ENCODE data around the gene ABLIM2. TPM values are rescaled to one million over a fixed set of nuclear protein-coding genes. Genes with fewer than 3 reads are reported as not detected.

The ABLIM2 gene
- total and polyA plus RNA-seq, 10 of the 15 experiments (the other 5 are each of a cell fraction or from before 2014, with no cell fraction given), result 0.03 to 0.15 (median 0.05) TPM; not detected in 7

- TF ChIP-seq PML (IDR thresholded peaks at IDR 0.05; ENCODE audit: low read length) (no peak), FOXM1 (IDR thresholded peaks at IDR 0.05; ENCODE audit: low read depth, low read length) (no peak), MEF2A (IDR thresholded peaks at IDR 0.05; ENCODE audit: insufficient read depth, low read depth, low read length) (no peak), MEF2B (IDR thresholded peaks at IDR 0.05; ENCODE audit: partially characterized antibody, poor library complexity, severe bottlenecking) (no peak), ZNF207 (IDR thresholded peaks at IDR 0.05; ENCODE audit: borderline replicate concordance) (no peak), POU2F2 (IDR thresholded peaks at IDR 0.05; ENCODE audit: borderline replicate concordance, low read depth, low read length) (no peak), YY1 (IDR thresholded peaks at IDR 0.05; ENCODE audit: low read depth, low read length) (no peak), STAT3 (IDR thresholded peaks at IDR 0.05; ENCODE audit: low read depth, low read length) (no peak), SP1 (IDR thresholded peaks at IDR 0.05; ENCODE audit: low read depth, low read length) (no peak), IKZF1 (conservative IDR thresholded peaks at IDR 0.05) (no peak), NFIC (IDR thresholded peaks at IDR 0.05; ENCODE audit: low read depth, low read length) (no peak), TCF7 (IDR thresholded peaks at IDR 0.05; ENCODE audit: borderline replicate concordance) (no peak), ASH2L (IDR thresholded peaks at IDR 0.05; ENCODE audit: borderline replicate concordance, low read depth) (no peak), TCF3 (IDR thresholded peaks at IDR 0.05; ENCODE audit: borderline replicate concordance, insufficient read depth, low read depth, low read length) (no peak), BMI1 (IDR thresholded peaks at IDR 0.05; ENCODE audit: borderline replicate concordance) (no peak), HDAC6 (IDR thresholded peaks at IDR 0.05; ENCODE audit: unreplicated experiment) (no peak)
- TF ChIP-seq, protein P1, sequence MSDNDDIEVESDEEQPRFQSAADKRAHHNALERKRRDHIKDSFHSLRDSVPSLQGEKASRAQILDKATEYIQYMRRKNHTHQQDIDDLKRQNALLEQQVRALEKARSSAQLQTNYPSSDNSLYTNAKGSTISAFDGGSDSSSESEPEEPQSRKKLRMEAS (IDR thresholded peaks at IDR 0.05; ENCODE audit: low read depth, low read length), result no peak
- Histone ChIP-seq H3K79me2 (ENCODE audit: control insufficient read depth, insufficient read depth, low read length) (no peaks in the 10 kb centered on the region), H3K4me2 (ENCODE audit: control insufficient read depth, insufficient read depth) (no peak overlapping the region), H3K27me3 (replicated peaks in 1 of 2; ENCODE audit: control insufficient read depth in 2 of 2, insufficient read depth in 2 of 2, low read length in 1 of 2) (no peaks in the 10 kb centered on the region), H3K9ac (ENCODE audit: control insufficient read depth, insufficient read depth, low read length) (no peak overlapping the region), H3K4me3 (no peak overlapping the region), H2AFZ (ENCODE audit: control insufficient read depth, low read depth, low read length) (no peak overlapping the region), H3K27ac (ENCODE audit: control insufficient read depth, insufficient read depth) (no peak overlapping the region), H3K36me3 (ENCODE audit: control insufficient read depth in 2 of 2, insufficient read depth in 2 of 2, low read length in 1 of 2) (no peaks in the 10 kb centered on the region), H4K20me1 (ENCODE audit: control insufficient read depth, insufficient read depth) (no peaks in the 10 kb centered on the region), H3K9me3 (replicated peaks; ENCODE audit: control insufficient read depth, insufficient read depth, low read length) (no peaks in the 10 kb centered on the region), H3K4me1 (ENCODE audit: control insufficient read depth, insufficient read depth, low read length) (no peaks in the 10 kb centered on the region)
- FAIRE-seq (no peak), ATAC-seq (no peak), DNase-seq (ENCODE audit: low read depth, low spot score) (no peak)
- no TSS peak for BruUV-seq (replicated peaks)
- 66% methylated on average over 9 of the region's 9 CpGs for WGBS (ENCODE audit: insufficient coverage, insufficient replicate concordance, low lambda C conversion rate, missing lambda C conversion rate)
- ChIA-PET CTCF (interaction anchor here (0.9 to 1.5 kb wide), 2 partner anchors 9 to 13 kb away, joined by 4 to 9 read pairs; no protein-coding TSS in a partner anchor), RAD21 (ENCODE audit: unreplicated experiment) (interaction anchor here (1.1 kb wide), 1 partner anchor 45 kb away, joined by 4 read pairs; no protein-coding TSS in a partner anchor), POLR2A (no interaction called here), SMC1A (ENCODE audit: uncharacterized antibody, unreplicated experiment) (interaction anchor here (1.3 kb wide), 2 partner anchors 10 to 16 kb away, joined by 3 read pairs; no protein-coding TSS in a partner anchor)
- in situ Hi-C loops (cut with MboI), result no loop called here
- intact Hi-C loops (cut with micrococcal nuclease; ENCODE audit: unreplicated experiment), result no loop called here
Measured at GRCh38 chr4:8185295-8185694, 26.7 kb upstream of the ABLIM2 start.
